HepG2 (cell line): ENCODE results near the gene TULP4. TPM values are rescaled to one million over a fixed set of nuclear protein-coding genes. Genes with fewer than 3 reads are reported as not detected.

ENCODE experiments used
- ARNT ChIP-seq: fragments of 450-650 bp; IDR thresholded peaks from 2 replicates; pipeline ENCODE4 v1.6.1; 2017
- ATF7-NPFF ChIP-seq: sonication (generic); formaldehyde crosslinking; IDR thresholded peaks from 2 replicates; pipeline ENCODE4 v1.8.1; 2023; ENCODE audit warnings: mild to moderate bottlenecking, low read depth, missing genetic modification reagents, moderate library complexity
- CENPX ChIP-seq: sonication (generic); formaldehyde crosslinking; IDR thresholded peaks from 2 replicates; pipeline ENCODE4 v1.9.0; 2021; ENCODE audit warnings: mild to moderate bottlenecking, missing genetic modification reagents, moderate library complexity
- HES4 ChIP-seq: sonication (generic); formaldehyde crosslinking; IDR thresholded peaks from 2 replicates; pipeline ENCODE4 v1.9.0; 2021; ENCODE audit warnings: mild to moderate bottlenecking, missing genetic modification reagents, borderline replicate concordance
- HNRNPLL ChIP-seq: fragments of 200-400 bp; formaldehyde crosslinking; IDR thresholded peaks from 2 replicates; pipeline ENCODE4 v1.6.1; 2017; ENCODE audit warnings: mild to moderate bottlenecking, low read depth, low read length; ENCODE audit not compliant: poor library complexity, severe bottlenecking
- JUND ChIP-seq: sonication (generic); formaldehyde crosslinking; IDR thresholded peaks from 2 replicates; pipeline ENCODE4 v1.8.0; 2022; ENCODE audit warnings: mild to moderate bottlenecking, missing genetic modification reagents
- MBNL3 ChIP-seq: fragments of 250-450 bp; sonication (Bioruptor Pico); conservative IDR thresholded peaks from 2 replicates; pipeline ENCODE4 v1.8.0; 2022; ENCODE audit warnings: mild to moderate bottlenecking, inconsistent platforms
- MED13 ChIP-seq: sonication (generic); formaldehyde crosslinking; IDR thresholded peaks from 2 replicates; pipeline ENCODE4 v1.5.0; 2020; ENCODE audit warnings: missing genetic modification reagents
- NR2F2 ChIP-seq: IDR thresholded peaks from 2 replicates; pipeline ENCODE4 v1.6.1; 2012; ENCODE audit warnings: low read depth, inconsistent platforms, borderline replicate concordance
- RBFOX2 ChIP-seq: fragments of 200-400 bp; formaldehyde crosslinking; IDR thresholded peaks from 2 replicates; pipeline ENCODE4 v1.6.1; 2017; ENCODE audit warnings: low read depth, mild to moderate bottlenecking, low read length
- REXO4 ChIP-seq: sonication (generic); formaldehyde crosslinking; IDR thresholded peaks from 2 replicates; pipeline ENCODE4 v1.8.0; 2022; ENCODE audit warnings: missing genetic modification reagents, mild to moderate bottlenecking, borderline replicate concordance
- SMAD1 ChIP-seq: sonication (generic); formaldehyde crosslinking; IDR thresholded peaks from 2 replicates; pipeline ENCODE4 v1.4.0; 2020; ENCODE audit warnings: missing genetic modification reagents, low read depth, mild to moderate bottlenecking, borderline replicate concordance
- SMAD9 ChIP-seq: sonication (generic); formaldehyde crosslinking; IDR thresholded peaks from 2 replicates; pipeline ENCODE4 v1.5.1; 2020; ENCODE audit warnings: mild to moderate bottlenecking, missing genetic modification reagents
- SMARCE1 ChIP-seq: fragments of 450-650 bp; IDR thresholded peaks from 2 replicates; pipeline ENCODE4 v1.6.1; 2017; ENCODE audit warnings: borderline replicate concordance
- SNAI1 ChIP-seq: sonication (generic); formaldehyde crosslinking; IDR thresholded peaks from 2 replicates; pipeline ENCODE4 v1.5.0; 2020; ENCODE audit warnings: mild to moderate bottlenecking, missing genetic modification reagents, borderline replicate concordance
- TMF1 ChIP-seq: sonication (generic); formaldehyde crosslinking; IDR thresholded peaks from 2 replicates; pipeline ENCODE4 v1.8.1; 2022; ENCODE audit warnings: low read depth, missing genetic modification reagents
- TOE1 ChIP-seq: sonication (generic); formaldehyde crosslinking; IDR thresholded peaks from 2 replicates; pipeline ENCODE4 v1.4.0; 2020; ENCODE audit warnings: mild to moderate bottlenecking, missing genetic modification reagents
- ZFP36L2 ChIP-seq: sonication (generic); formaldehyde crosslinking; IDR thresholded peaks from 2 replicates; pipeline ENCODE4 v1.4.0; 2020; ENCODE audit warnings: missing genetic modification reagents
- ZNF256 ChIP-seq: sonication (generic); formaldehyde crosslinking; conservative IDR thresholded peaks from 2 replicates; pipeline ENCODE4 v1.4.0; 2020; ENCODE audit warnings: missing genetic modification reagents
- ZNF264 ChIP-seq: sonication (generic); formaldehyde crosslinking; IDR thresholded peaks from 2 replicates; pipeline ENCODE4 v1.4.0; 2020; ENCODE audit warnings: missing genetic modification reagents
- ZNF296 ChIP-seq: sonication (generic); formaldehyde crosslinking; conservative IDR thresholded peaks from 2 replicates; pipeline ENCODE4 v1.5.0; 2020; ENCODE audit warnings: mild to moderate bottlenecking, missing genetic modification reagents
- ZNF343 ChIP-seq: sonication (generic); formaldehyde crosslinking; IDR thresholded peaks from 2 replicates; pipeline ENCODE4 v1.4.0; 2020; ENCODE audit warnings: mild to moderate bottlenecking, missing genetic modification reagents
- ZSCAN30 ChIP-seq: sonication (generic); formaldehyde crosslinking; IDR thresholded peaks from 2 replicates; pipeline ENCODE4 v1.5.0; 2020; ENCODE audit warnings: mild to moderate bottlenecking, missing genetic modification reagents
- polyA plus RNA-seq, 8 experiments: library from polyadenylated mRNA; depleted of rRNA in 3 of 8; stranded (reverse) in 7 of 8; unstranded in 1 of 8; fragments of >200 nt; fragmentation: Illumina TruSeq in 4 of 8; extraction: Trizol in 4 of 8; gene quantifications; 2 replicates each; pipeline versions ENCODE4 v1.2.1 to v1.2.3, GENCODE V29; 2011 to 2016; ENCODE audit warnings: low read depth in 4 of 8, missing spikeins in 1 of 8, mixed read lengths in 1 of 8; ENCODE audit not compliant: insufficient read depth in 1 of 8
- total RNA-seq, 5 experiments: library from RNA; depleted of rRNA; stranded (reverse); fragments of >200 nt; fragmentation: Illumina TruSeq; extraction: Trizol; gene quantifications; 2 replicates each; pipeline ENCODE4 v1.2.3, GENCODE V29; 2016; ENCODE audit warnings: low read depth in 1 of 5
- TF ChIP-seq, protein P1 (sequence below): IDR thresholded peaks from 2 replicates; pipeline ENCODE4 v1.6.1; 2016; ENCODE audit warnings: mild to moderate bottlenecking, missing biosample characterization, missing genetic modification reagents
- TF ChIP-seq, protein P2 (sequence below): sonication (generic); formaldehyde crosslinking; IDR thresholded peaks from 2 replicates; pipeline ENCODE4 v1.4.0; 2020; ENCODE audit warnings: missing genetic modification reagents
- TF ChIP-seq, protein P3 (sequence below): sonication (generic); formaldehyde crosslinking; IDR thresholded peaks from 2 replicates; pipeline ENCODE4 v1.4.0; 2020; ENCODE audit warnings: mild to moderate bottlenecking, missing genetic modification reagents
- TF ChIP-seq, protein P4 (sequence below): IDR thresholded peaks from 2 replicates; pipeline ENCODE4 v1.6.1; 2016; ENCODE audit warnings: missing compliant biosample characterization, missing genetic modification reagents, borderline replicate concordance
- TF ChIP-seq, protein P5 (sequence below): IDR thresholded peaks from 2 replicates; pipeline ENCODE4 v1.6.1; 2016; ENCODE audit warnings: low read depth, borderline replicate concordance

Gene TULP4
- total and polyA plus RNA-seq, 2 of the 13 experiments (the other 11 are each of a cell fraction or from before 2014, with no cell fraction given): 21.1 to 122 TPM

DNA sequence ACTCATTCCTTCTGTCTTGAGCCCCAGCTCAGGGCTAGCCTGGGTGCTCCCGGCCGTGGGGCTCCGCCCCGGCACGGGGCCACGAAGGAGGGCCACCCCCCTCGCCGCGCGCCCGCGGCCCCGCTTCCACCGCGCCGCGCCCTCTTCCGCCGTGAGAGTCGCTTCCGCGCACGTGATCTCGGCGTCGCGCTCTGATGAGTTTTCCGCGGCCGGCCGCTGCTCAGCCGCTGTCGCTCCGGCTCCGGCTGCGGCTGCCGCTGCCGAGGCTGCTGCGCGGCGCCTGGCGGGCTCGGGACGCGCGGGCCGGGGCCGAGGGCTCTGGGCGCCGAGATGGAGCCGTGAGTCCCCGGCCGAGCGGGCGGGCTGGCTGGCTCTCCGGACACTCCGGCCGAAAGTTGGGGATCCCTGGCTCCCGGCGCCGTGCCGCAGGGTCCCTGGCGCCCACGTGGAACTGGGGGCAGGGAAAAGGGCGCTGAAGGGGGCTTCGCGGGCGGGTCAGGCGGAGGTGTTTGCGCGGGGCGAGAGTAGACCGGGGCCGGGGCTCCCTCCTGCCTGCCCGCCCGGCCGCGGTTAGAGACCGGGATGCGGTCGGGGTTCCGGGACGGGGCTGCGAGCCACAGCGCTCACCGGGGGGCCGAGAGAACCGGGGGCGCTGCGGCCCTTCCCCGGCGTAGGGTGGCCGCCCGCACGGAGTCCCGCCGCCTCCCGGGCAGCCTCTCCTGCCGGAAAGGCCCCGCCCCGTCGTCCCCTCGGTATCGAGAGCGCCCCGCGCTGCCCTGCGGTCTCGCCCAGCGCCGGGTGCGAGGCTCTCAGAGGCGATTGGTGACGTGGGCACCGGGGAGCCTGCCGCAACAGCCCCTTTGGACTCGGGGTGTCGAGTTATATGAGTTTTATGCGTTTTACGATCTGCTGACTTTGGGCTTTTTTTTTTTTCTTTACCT is 247.9 kb downstream of the TULP4 start, which contains the start of gene TMEM181 (continued):
- TF ChIP-seq, protein P1, sequence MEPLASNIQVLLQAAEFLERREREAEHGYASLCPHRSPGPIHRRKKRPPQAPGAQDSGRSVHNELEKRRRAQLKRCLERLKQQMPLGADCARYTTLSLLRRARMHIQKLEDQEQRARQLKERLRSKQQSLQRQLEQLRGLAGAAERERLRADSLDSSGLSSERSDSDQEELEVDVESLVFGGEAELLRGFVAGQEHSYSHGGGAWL (CRISPR knock-in tag): no peak; the same call in none of the 2 replicates
- TF ChIP-seq ATF7-NPFF (CRISPR knock-in tag): peak; percentile 95
- TF ChIP-seq, protein P2, sequence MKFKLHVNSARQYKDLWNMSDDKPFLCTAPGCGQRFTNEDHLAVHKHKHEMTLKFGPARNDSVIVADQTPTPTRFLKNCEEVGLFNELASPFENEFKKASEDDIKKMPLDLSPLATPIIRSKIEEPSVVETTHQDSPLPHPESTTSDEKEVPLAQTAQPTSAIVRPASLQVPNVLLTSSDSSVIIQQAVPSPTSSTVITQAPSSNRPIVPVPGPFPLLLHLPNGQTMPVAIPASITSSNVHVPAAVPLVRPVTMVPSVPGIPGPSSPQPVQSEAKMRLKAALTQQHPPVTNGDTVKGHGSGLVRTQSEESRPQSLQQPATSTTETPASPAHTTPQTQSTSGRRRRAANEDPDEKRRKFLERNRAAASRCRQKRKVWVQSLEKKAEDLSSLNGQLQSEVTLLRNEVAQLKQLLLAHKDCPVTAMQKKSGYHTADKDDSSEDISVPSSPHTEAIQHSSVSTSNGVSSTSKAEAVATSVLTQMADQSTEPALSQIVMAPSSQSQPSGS: peak; percentile 49; the same call in 1 of the 2 replicates
- no peak; the same call in 1 of the 2 replicates for TF ChIP-seq MBNL3 (CRISPR knock-in tag)
- no peak for TF ChIP-seq SMAD9
- TF ChIP-seq ZNF296 (CRISPR knock-in tag): no peak
- TF ChIP-seq HES4: peak; percentile 86
- no peak; the same call in 1 of the 2 replicates for TF ChIP-seq ZNF256 (CRISPR knock-in tag)
- TF ChIP-seq, protein P3, sequence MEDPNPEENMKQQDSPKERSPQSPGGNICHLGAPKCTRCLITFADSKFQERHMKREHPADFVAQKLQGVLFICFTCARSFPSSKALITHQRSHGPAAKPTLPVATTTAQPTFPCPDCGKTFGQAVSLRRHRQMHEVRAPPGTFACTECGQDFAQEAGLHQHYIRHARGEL: no peak
- TF ChIP-seq, protein P4, sequence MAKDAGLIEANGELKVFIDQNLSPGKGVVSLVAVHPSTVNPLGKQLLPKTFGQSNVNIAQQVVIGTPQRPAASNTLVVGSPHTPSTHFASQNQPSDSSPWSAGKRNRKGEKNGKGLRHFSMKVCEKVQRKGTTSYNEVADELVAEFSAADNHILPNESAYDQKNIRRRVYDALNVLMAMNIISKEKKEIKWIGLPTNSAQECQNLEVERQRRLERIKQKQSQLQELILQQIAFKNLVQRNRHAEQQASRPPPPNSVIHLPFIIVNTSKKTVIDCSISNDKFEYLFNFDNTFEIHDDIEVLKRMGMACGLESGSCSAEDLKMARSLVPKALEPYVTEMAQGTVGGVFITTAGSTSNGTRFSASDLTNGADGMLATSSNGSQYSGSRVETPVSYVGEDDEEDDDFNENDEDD: peak; percentile 91
- TF ChIP-seq CENPX (CRISPR knock-in tag): no peak
- TF ChIP-seq ARNT: no peak
- TF ChIP-seq ZFP36L2 (CRISPR knock-in tag): no peak
- TF ChIP-seq JUND (CRISPR knock-in tag): no peak
- peak; percentile 9; the same call in 1 of the 2 replicates for TF ChIP-seq ZSCAN30 (CRISPR knock-in tag)
- peak; percentile 44; the same call in 1 of the 2 replicates for TF ChIP-seq MED13 (CRISPR knock-in tag)
- TF ChIP-seq NR2F2: no peak
- TF ChIP-seq ZNF264 (CRISPR knock-in tag): no peak
- no peak; the same call in 1 of the 2 replicates for TF ChIP-seq SNAI1 (CRISPR knock-in tag)
- TF ChIP-seq TOE1 (CRISPR knock-in tag): 0 out of 2 replicates have a peak, but pooled peaks have one; percentile 71
- TF ChIP-seq HNRNPLL: peak; percentile 55
- no peak for TF ChIP-seq ZNF343
- TF ChIP-seq REXO4 (CRISPR knock-in tag): no peak
- TF ChIP-seq RBFOX2: peak; percentile 96
- no peak for TF ChIP-seq SMAD1 (CRISPR knock-in tag)
- TF ChIP-seq TMF1: no peak; the same call in 1 of the 2 replicates
- TF ChIP-seq, protein P5, sequence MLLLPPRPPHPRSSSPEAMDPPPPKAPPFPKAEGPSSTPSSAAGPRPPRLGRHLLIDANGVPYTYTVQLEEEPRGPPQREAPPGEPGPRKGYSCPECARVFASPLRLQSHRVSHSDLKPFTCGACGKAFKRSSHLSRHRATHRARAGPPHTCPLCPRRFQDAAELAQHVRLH (CRISPR knock-in tag): peak; percentile 76; the same call in 1 of the 2 replicates
- TF ChIP-seq SMARCE1: no peak
